Lung (tissue), 12 donors: ENCODE measurements around the gene HECW1. TPM values are rescaled to one million over a fixed set of nuclear protein-coding genes. Genes with fewer than 3 reads are reported as not detected.

Source experiments
- ATAC-seq: fragments of 200-7000 bp; cut with Tn5 transposase; one replicate; pipeline ENCODE4 v1.9.1; 2020; ENCODE audit warnings: moderate number of reproducible peaks; ENCODE audit not compliant: insufficient read depth, low FRiP score
- DNase-seq, 3 donors: peaks; one replicate each; pipeline ENCODE4 v3.0.0-alpha.2; 2013 to 2017
- H3K27ac ChIP-seq, 2 donors: one replicate each; pipeline ENCODE4 v1.5.1; 2013; ENCODE audit warnings: mild to moderate bottlenecking in 2 of 2, moderate library complexity in 2 of 2, control low read depth in 1 of 2, inconsistent platforms in 1 of 2, low read depth in 1 of 2, low read length in 1 of 2
- H3K27me3 ChIP-seq, 3 donors: one replicate each; pipeline ENCODE4 v1.5.1; 2013; ENCODE audit warnings: low read length in 2 of 3; ENCODE audit not compliant: control insufficient read depth in 3 of 3, insufficient read depth in 3 of 3
- H3K36me3 ChIP-seq, 4 donors: one replicate each; pipeline ENCODE4 v1.5.1; 2013; ENCODE audit warnings: low read length in 4 of 4, mild to moderate bottlenecking in 1 of 4, moderate library complexity in 1 of 4; ENCODE audit not compliant: control insufficient read depth in 4 of 4, insufficient read depth in 4 of 4
- H3K4me1 ChIP-seq, 5 donors: one replicate each; pipeline ENCODE4 v1.5.1; 2013; ENCODE audit warnings: low read length in 5 of 5, mild to moderate bottlenecking in 2 of 5, moderate library complexity in 1 of 5; ENCODE audit not compliant: control insufficient read depth in 5 of 5, insufficient read depth in 5 of 5
- H3K4me3 ChIP-seq: one replicate; pipeline ENCODE4 v1.5.1; 2013; ENCODE audit warnings: mild to moderate bottlenecking, control low read depth, moderate library complexity
- H3K9ac ChIP-seq, 2 donors: one replicate each; pipeline ENCODE4 v1.5.1; 2013; ENCODE audit warnings: low read length in 2 of 2, control low read depth in 1 of 2; ENCODE audit not compliant: insufficient read depth in 1 of 2
- H3K9me3 ChIP-seq, 4 donors: one replicate each; pipeline ENCODE4 v1.5.1; 2013; ENCODE audit warnings: low read length in 3 of 4, mild to moderate bottlenecking in 1 of 4, moderate library complexity in 1 of 4; ENCODE audit not compliant: control insufficient read depth in 4 of 4, insufficient read depth in 3 of 4
- CTCF ChIP-seq: IDR thresholded peaks from 2 replicates; pipeline ENCODE4 v1.5.1; 2012; ENCODE audit warnings: mild to moderate bottlenecking; ENCODE audit errors: control extremely low read depth, extremely low read depth
- WGBS, 2 donors: extraction: QIAGEN DNeasy Blood & Tissue Kit; methylation state at CpG; one replicate each; pipeline ENCODE4 v1.1.7; 2013; 5-methylcytosine and 5-hydroxymethylcytosine counted together
- polyA plus RNA-seq, 2 donors: library from polyadenylated mRNA; stranded (reverse); fragments of 200-250 nt; gene quantifications; one replicate each; pipeline ENCODE4 v1.2.1, GENCODE V29; 2013
- total RNA-seq, 2 donors: library from RNA; depleted of rRNA in 1 of 2; stranded (reverse); fragments of >200 nt in 1 of 2; gene quantifications; one replicate each; pipeline ENCODE4 v1.2.1, GENCODE V29; 2014 to 2021
- donor health status: control.
- donor health status: control.
- donor health status: Bipolar disorder and iron deficiency.
- donor health status: healthy.
- donor health status: DM: yes; HTN: yes; CAD: no.

The HECW1 gene
- total and polyA plus RNA-seq, 4 donors, result 0.05 to 0.21 (median 0.13) TPM

GRCh38 chr7:43489257-43489656 is 376.8 kb downstream of the HECW1 start:
- DNase-seq, result no peak
- 36 to 45% methylated on average over 1 of the region's 1 CpG for WGBS, 2 donors
- no peak for ATAC-seq

GRCh38 chr7:43490016-43490415 is 377.6 kb downstream of the HECW1 start:
- Histone ChIP-seq H3K36me3 (no peaks in the 10 kb centered on the region), H3K9me3 (no peaks in the 10 kb centered on the region), H3K9ac (no peak overlapping the region), H3K4me1 (peaks cover 1 to 24% (median 13%) of the 10 kb centered on the region in 5 donors), H3K27ac (no peak overlapping the region), H3K27me3 (no peaks in the 10 kb centered on the region), H3K4me3 (no peak overlapping the region)
- ATAC-seq, result no peak
- DNase-seq, result peak in 1 of 3 donors; percentile 11
- TF ChIP-seq CTCF, result no peak
- 79 to 85% methylated on average over 3 of the region's 3 CpGs for WGBS, 2 donors

More at GRCh38 chr7:43489257-43489656, 376.8 kb downstream of the HECW1 start:
- Histone ChIP-seq H3K36me3 (no peaks in the 10 kb centered on the region), H3K27ac (no peak overlapping the region), H3K27me3 (no peaks in the 10 kb centered on the region), H3K9me3 (no peaks in the 10 kb centered on the region), H3K9ac (no peak overlapping the region), H3K4me3 (no peak overlapping the region), H3K4me1 (peaks cover 1 to 26% (median 13%) of the 10 kb centered on the region in 5 donors)
- TF ChIP-seq CTCF, result no peak

GRCh38 chr7:43491123-43491522 is 378.7 kb downstream of the HECW1 start:
- peaks cover 1 to 24% (median 13%) of the 10 kb centered on the region in 5 donors for H3K4me1 ChIP-seq

More at GRCh38 chr7:43491123-43491522, 378.7 kb downstream of the HECW1 start:
- WGBS, 2 donors, result 95% methylated on average over 2 of the region's 2 CpGs
- Histone ChIP-seq H3K36me3 (no peaks in the 10 kb centered on the region), H3K4me3 (no peak overlapping the region), H3K27ac (no peak overlapping the region), H3K27me3 (no peaks in the 10 kb centered on the region), H3K9ac (no peak overlapping the region), H3K9me3 (no peaks in the 10 kb centered on the region)
- DNase-seq (no peak), ATAC-seq (no peak)
- TF ChIP-seq CTCF, result no peak
